Breast epithelium (tissue), 4 donors: ENCODE results near the gene CFAP57. TPM values are rescaled to one million over a fixed set of nuclear protein-coding genes. Genes with fewer than 3 reads are reported as not detected.

ENCODE experiments used
- DNase-seq, 2 donors: peaks; one replicate each; pipeline ENCODE4 v3.0.0-alpha.2; 2019; ENCODE audit warnings: low spot score in 2 of 2
- H3K27ac ChIP-seq, 2 donors: fragments of 200-600 bp; sonication (generic) in 1 of 2; one replicate each; pipeline ENCODE4 v1.5.1; 2016 to 2019; ENCODE audit warnings: mild to moderate bottlenecking in 1 of 2
- H3K27me3 ChIP-seq, 2 donors: fragments of 200-600 bp; sonication (generic) in 1 of 2; one replicate each; pipeline versions ENCODE4 v1.5.1 to v1.6.0; 2017 to 2019; ENCODE audit warnings: control low read depth in 1 of 2, mild to moderate bottlenecking in 1 of 2
- H3K36me3 ChIP-seq: fragments of 200-600 bp; one replicate; pipeline ENCODE4 v1.5.1; 2019
- H3K4me1 ChIP-seq, 2 donors: fragments of 200-600 bp; sonication (generic); one replicate each; pipeline ENCODE4 v1.5.1; 2016 to 2019; ENCODE audit warnings: control low read depth in 1 of 2
- H3K4me3 ChIP-seq, 3 donors: fragments of 200-600 bp; sonication (generic); 1 replicate in 2 of 3; 2 replicates in 1 of 3; pipeline ENCODE4 v1.5.1; 2016 to 2019; ENCODE audit warnings: mild to moderate bottlenecking in 3 of 3, moderate library complexity in 2 of 3
- H3K9me3 ChIP-seq, 2 donors: fragments of 200-600 bp; sonication (generic) in 1 of 2; one replicate each; pipeline ENCODE4 v1.5.1; 2016 to 2019; ENCODE audit warnings: control low read depth in 1 of 2
- CTCF ChIP-seq, 3 donors: fragments of 450-650 bp; IDR thresholded peaks; one replicate each; pipeline ENCODE4 v1.5.1; 2016 to 2017; ENCODE audit warnings: antibody characterized with exemption in 3 of 3, mild to moderate bottlenecking in 3 of 3, moderate library complexity in 3 of 3
- POLR2A ChIP-seq: fragments of 450-650 bp; IDR thresholded peaks from one replicate; pipeline ENCODE4 v1.6.1; 2016; ENCODE audit warnings: antibody characterized with exemption, mild to moderate bottlenecking, moderate library complexity
- POLR2AphosphoS5 ChIP-seq, 3 donors: sonication (generic); formaldehyde crosslinking; IDR thresholded peaks; one replicate each; pipeline ENCODE4 v1.6.1; 2017; ENCODE audit warnings: antibody characterized with exemption in 3 of 3
- intact Hi-C: fragments of 100-400 bp; cut with DNase I; formaldehyde crosslinking; loops from one replicate; pipeline ENCODE4 v1.15.1; 2023; ENCODE audit warnings: low total_unique reads
- total RNA-seq, 3 donors: library from RNA; depleted of rRNA; stranded (reverse); fragments of >200 nt; gene quantifications; one replicate each; pipeline ENCODE4 v1.1.0, GENCODE V29; 2016

Gene CFAP57
- total RNA-seq, 3 donors from 2014 or later = 0.16 to 0.88 (median 0.66) TPM

GRCh38 chr1:43253173-43253572 is 81.0 kb downstream of the CFAP57 start:
- peak in 1 of 2 donors; percentile 28 for DNase-seq
- H3K27ac ChIP-seq = no peak overlapping the region
- intact Hi-C loops = no loop called here
- TF ChIP-seq POLR2AphosphoS5 (IDR thresholded peaks at IDR 0.05) = no peak
- TF ChIP-seq CTCF (IDR thresholded peaks at IDR 0.05) = no peak
- TF ChIP-seq POLR2A = no peak
- no peaks in the 10 kb centered on the region for H3K4me1 ChIP-seq
- H3K36me3 ChIP-seq = no peaks in the 10 kb centered on the region
- H3K27me3 ChIP-seq = no peaks in the 10 kb centered on the region
- no peak overlapping the region for H3K4me3 ChIP-seq
- no peaks in the 10 kb centered on the region for H3K9me3 ChIP-seq

GRCh38 chr1:43253876-43254275 is 81.7 kb downstream of the CFAP57 start:
- no peaks in the 10 kb centered on the region for H3K9me3 ChIP-seq
- DNase-seq = peak in 1 of 2 donors; percentile 31
- intact Hi-C loops = no loop called here
- TF ChIP-seq CTCF (IDR thresholded peaks at IDR 0.05) = no peak
- no peak for TF ChIP-seq POLR2A
- no peak for TF ChIP-seq POLR2AphosphoS5 (IDR thresholded peaks at IDR 0.05)
- H3K36me3 ChIP-seq = no peaks in the 10 kb centered on the region
- no peak overlapping the region for H3K27ac ChIP-seq
- H3K4me3 ChIP-seq = no peak overlapping the region
- H3K27me3 ChIP-seq = no peaks in the 10 kb centered on the region
- no peaks in the 10 kb centered on the region for H3K4me1 ChIP-seq

GRCh38 chr1:43255438-43256210 is 83.5 kb downstream of the CFAP57 start:
- Histone ChIP-seq H3K9me3 (no peaks in the 10 kb centered on the region), H3K4me1 (no peaks in the 10 kb centered on the region), H3K27me3 (no peaks in the 10 kb centered on the region), H3K4me3 (no peak overlapping the region), H3K27ac (no peak overlapping the region), H3K36me3 (no peaks in the 10 kb centered on the region)
- TF ChIP-seq CTCF (IDR thresholded peaks at IDR 0.05) (no peak), POLR2AphosphoS5 (IDR thresholded peaks at IDR 0.05) (no peak), POLR2A (no peak)
- intact Hi-C loops = no loop called here
- DNase-seq = peak; percentile 9 to 37

- peak; percentile 26 to 49 for DNase-seq
- Histone ChIP-seq H3K27me3 (no peaks in the 10 kb centered on the region), H3K27ac (peak overlapping the region; percentile 45 to 68), H3K36me3 (no peaks in the 10 kb centered on the region), H3K4me3 (no peak overlapping the region), H3K9me3 (no peaks in the 10 kb centered on the region), H3K4me1 (no peaks in the 10 kb centered on the region)
- intact Hi-C loops = no loop called here
- TF ChIP-seq CTCF (IDR thresholded peaks at IDR 0.05) (no peak), POLR2A (no peak), POLR2AphosphoS5 (IDR thresholded peaks at IDR 0.05) (no peak)
Observed at GRCh38 chr1:43256675-43257570, 84.8 kb downstream of the CFAP57 start.

- Histone ChIP-seq H3K27me3 (no peaks in the 10 kb centered on the region), H3K4me3 (no peak overlapping the region), H3K36me3 (no peaks in the 10 kb centered on the region), H3K9me3 (no peaks in the 10 kb centered on the region), H3K27ac (no peak overlapping the region), H3K4me1 (no peaks in the 10 kb centered on the region)
- TF ChIP-seq POLR2AphosphoS5 (IDR thresholded peaks at IDR 0.05) (no peak), CTCF (IDR thresholded peaks at IDR 0.05) (no peak), POLR2A (no peak)
- intact Hi-C loops = no loop called here
- peak in 1 of 2 donors; percentile 4 for DNase-seq
Observed at GRCh38 chr1:43258370-43258769, 86.2 kb downstream of the CFAP57 start.
